MCF 10A (cell line): ENCODE data around the gene NTN4. TPM values are rescaled to one million over a fixed set of nuclear protein-coding genes. Genes with fewer than 3 reads are reported as not detected.

ENCODE experiments used
- BruUV-seq: library from RNA; stranded (reverse); fragments of 400-500 nt; replicated peaks from 2 replicates; lab custom pipeline; 2021; lab: Mats Ljungman, UMichigan
- CTCF ChIA-PET: fragments of 300-600 bp; sonication (Branson Sonifier 250); formaldehyde crosslinking; extraction: SDS; loops from one replicate; lab custom pipeline; 2021; ENCODE audit warnings: antibody characterized with exemption, inconsistent platforms; lab: Yijun Ruan, JAX
- POLR2A ChIA-PET: fragments of 300-600, 350-650 bp; sonication (Branson Sonifier 250); formaldehyde crosslinking; extraction: SDS; loops from one replicate; lab custom pipeline; 2020; ENCODE audit warnings: antibody characterized with exemption, inconsistent platforms; lab: Yijun Ruan, JAX
- DNase-seq: peaks from one replicate; pipeline ENCODE4 v3.0.0-alpha.2; 2018; ENCODE audit not compliant: unreplicated experiment
- H3K27ac Mint-ChIP-seq: one replicate; pipeline ENCODE4 v1.8.0; 2022; ENCODE audit warnings: mild to moderate bottlenecking, low read depth, mixed read lengths; ENCODE audit not compliant: unreplicated experiment
- H3K27me3 Mint-ChIP-seq: one replicate; pipeline ENCODE4 v1.8.0; 2022; ENCODE audit warnings: mixed read lengths; ENCODE audit not compliant: insufficient read depth, unreplicated experiment
- H3K36me3 Mint-ChIP-seq: one replicate; pipeline ENCODE4 v1.8.0; 2022; ENCODE audit warnings: mild to moderate bottlenecking, moderate library complexity, mixed read lengths; ENCODE audit not compliant: insufficient read depth, unreplicated experiment
- H3K4me1 Mint-ChIP-seq: one replicate; pipeline ENCODE4 v1.8.0; 2022; ENCODE audit warnings: mixed read lengths; ENCODE audit not compliant: insufficient read depth, unreplicated experiment
- H3K4me3 Mint-ChIP-seq: one replicate; pipeline ENCODE4 v1.8.0; 2022; ENCODE audit warnings: mild to moderate bottlenecking, moderate library complexity, mixed read lengths; ENCODE audit not compliant: unreplicated experiment
- H3K9me3 Mint-ChIP-seq: one replicate; pipeline ENCODE4 v1.8.0; 2022; ENCODE audit warnings: mixed read lengths; ENCODE audit not compliant: unreplicated experiment
- intact Hi-C: fragments of 100-400 bp; cut with micrococcal nuclease; formaldehyde crosslinking; loops from 2 replicates; pipeline ENCODE4 v1.14.1; 2022
- total RNA-seq: library from RNA; stranded (reverse); gene quantifications from 2 replicates; pipeline ENCODE4 v1.2.3, GENCODE V29; 2022
- TF ChIP-seq, protein P1 (sequence below): fragments of 200-600 bp; IDR thresholded peaks from one replicate; pipeline ENCODE4 v1.8.0; 2022; ENCODE audit warnings: antibody characterized with exemption, mild to moderate bottlenecking; ENCODE audit not compliant: unreplicated experiment

The NTN4 gene
- total RNA-seq, 1 experiment from 2014 or later, result 53.0 TPM

DNA sequence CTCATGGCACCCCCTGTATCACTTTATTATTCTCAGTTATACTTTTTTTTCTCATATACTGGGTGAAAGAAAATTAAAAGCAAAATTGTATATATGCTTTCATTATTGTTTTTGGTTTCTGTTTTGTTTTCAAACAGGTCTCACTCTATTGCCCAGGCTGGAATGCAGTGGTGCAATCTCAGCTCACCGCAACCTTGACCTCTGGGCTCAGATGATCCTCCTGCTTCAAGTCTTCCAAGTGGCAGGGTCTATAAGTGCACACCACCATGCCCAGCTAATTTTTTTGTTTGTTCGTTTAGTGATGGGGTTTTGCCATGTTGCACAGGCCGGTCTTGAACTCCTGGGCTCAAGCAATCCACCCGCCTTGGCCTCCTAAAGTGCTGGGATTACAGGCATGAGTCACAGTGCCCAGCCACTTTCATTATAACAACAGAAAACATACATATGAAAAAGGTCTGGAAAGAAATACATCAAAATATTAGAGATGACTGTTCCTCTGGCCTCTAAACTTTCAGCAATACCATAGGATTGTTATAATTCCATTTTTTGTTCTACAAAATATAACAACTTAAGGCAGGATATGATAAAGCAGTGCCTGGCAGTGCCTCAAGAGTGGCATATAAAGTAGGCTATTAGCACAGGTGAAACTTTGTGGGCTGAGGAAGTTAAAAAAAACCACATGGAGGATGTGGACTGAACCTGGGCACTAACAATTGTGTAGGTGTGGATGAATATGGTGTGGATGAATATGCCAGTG is 5.8 kb upstream of the NTN4 start:
- Mint-ChIP-seq H3K27ac (peak overlapping the region; percentile 85), H3K27me3 (no peaks in the 10 kb centered on the region), H3K9me3 (no peaks in the 10 kb centered on the region), H3K4me3 (peak overlapping the region; percentile 20), H3K36me3 (no peaks in the 10 kb centered on the region), H3K4me1 (peaks cover 17% of the 10 kb centered on the region)
- POLR2A ChIA-PET, result interaction anchor here (0.7 to 1.7 kb wide), 4 partner anchors 8 to 454 kb away, joined by 3 to 5 read pairs (median 3); partner anchors contain the start of gene METAP2
- peak; percentile 69 for DNase-seq
- intact Hi-C loops, result no loop called here
- BruUV-seq, result no TSS peak
- TF ChIP-seq, protein P1, sequence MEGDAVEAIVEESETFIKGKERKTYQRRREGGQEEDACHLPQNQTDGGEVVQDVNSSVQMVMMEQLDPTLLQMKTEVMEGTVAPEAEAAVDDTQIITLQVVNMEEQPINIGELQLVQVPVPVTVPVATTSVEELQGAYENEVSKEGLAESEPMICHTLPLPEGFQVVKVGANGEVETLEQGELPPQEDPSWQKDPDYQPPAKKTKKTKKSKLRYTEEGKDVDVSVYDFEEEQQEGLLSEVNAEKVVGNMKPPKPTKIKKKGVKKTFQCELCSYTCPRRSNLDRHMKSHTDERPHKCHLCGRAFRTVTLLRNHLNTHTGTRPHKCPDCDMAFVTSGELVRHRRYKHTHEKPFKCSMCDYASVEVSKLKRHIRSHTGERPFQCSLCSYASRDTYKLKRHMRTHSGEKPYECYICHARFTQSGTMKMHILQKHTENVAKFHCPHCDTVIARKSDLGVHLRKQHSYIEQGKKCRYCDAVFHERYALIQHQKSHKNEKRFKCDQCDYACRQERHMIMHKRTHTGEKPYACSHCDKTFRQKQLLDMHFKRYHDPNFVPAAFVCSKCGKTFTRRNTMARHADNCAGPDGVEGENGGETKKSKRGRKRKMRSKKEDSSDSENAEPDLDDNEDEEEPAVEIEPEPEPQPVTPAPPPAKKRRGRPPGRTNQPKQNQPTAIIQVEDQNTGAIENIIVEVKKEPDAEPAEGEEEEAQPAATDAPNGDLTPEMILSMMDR, result no peak
- CTCF ChIA-PET, result interaction anchor here (0.6 to 1.2 kb wide), 4 partner anchors 18 to 533 kb away, joined by 3 read pairs; no protein-coding TSS in a partner anchor

DNA sequence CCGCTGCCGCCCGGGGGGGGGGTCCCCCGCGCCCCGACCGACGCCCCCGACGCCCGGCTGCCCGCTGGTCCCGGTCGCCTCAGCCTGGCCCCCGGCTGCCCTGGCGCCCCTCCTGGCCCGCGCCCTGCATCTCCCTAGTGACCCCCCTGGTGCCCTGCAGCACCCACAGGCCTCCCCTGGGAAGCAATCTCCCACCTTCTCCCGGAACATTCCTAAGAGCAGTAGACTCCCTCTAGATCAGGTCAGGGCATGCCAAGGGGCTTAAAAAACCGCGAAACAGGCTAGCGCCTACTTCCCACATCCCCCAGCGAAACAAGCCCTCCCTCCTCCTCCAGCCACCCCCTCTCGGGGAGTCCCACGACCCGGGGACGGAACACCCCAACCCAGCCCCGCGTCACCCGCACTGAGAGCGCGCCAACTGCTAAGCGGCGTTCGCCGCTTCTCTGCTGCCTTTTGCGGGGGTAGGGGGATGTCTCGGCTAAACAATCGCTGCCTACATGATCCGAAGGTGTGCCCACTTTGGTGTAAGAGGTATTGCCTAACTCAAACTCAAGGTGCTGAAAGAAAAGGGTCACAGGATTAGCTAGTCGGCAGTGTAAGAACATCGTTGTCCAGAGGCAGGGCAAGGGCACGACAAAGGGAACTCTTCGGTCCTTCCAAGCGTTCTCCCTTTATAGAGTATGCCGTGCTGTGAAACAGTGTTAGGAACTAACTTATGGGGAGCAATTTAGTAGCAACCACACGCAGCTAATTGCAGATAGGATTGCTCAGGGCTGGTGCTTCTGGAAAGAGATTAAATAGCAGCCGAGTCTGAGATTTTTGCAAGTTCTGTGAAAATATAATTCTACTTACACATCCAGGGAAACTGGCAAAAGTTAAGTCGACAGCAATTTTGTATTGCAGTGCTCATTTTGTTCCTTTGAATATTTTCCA is 619 bp upstream of the NTN4 start:
- Mint-ChIP-seq H3K36me3 (peaks cover 11% of the 10 kb centered on the region), H3K27me3 (no peaks in the 10 kb centered on the region), H3K4me1 (peaks cover 6% of the 10 kb centered on the region), H3K27ac (peak overlapping the region; percentile 57), H3K4me3 (peak overlapping the region; percentile 80), H3K9me3 (no peaks in the 10 kb centered on the region)
- BruUV-seq, result TSS peak; percentile 21
- DNase-seq, result no peak
- ChIA-PET POLR2A (interaction anchor here (0.7 to 3.9 kb wide), 6 partner anchors 10 to 317 kb away, joined by 3 to 25 read pairs (median 4); partner anchors contain the start of gene METAP2), CTCF (interaction anchor here (1.2 kb wide), 1 partner anchor 15 kb away, joined by 6 read pairs; no protein-coding TSS in a partner anchor)
- TF ChIP-seq, protein P1, result no peak
- intact Hi-C loops, result no loop called here

DNA sequence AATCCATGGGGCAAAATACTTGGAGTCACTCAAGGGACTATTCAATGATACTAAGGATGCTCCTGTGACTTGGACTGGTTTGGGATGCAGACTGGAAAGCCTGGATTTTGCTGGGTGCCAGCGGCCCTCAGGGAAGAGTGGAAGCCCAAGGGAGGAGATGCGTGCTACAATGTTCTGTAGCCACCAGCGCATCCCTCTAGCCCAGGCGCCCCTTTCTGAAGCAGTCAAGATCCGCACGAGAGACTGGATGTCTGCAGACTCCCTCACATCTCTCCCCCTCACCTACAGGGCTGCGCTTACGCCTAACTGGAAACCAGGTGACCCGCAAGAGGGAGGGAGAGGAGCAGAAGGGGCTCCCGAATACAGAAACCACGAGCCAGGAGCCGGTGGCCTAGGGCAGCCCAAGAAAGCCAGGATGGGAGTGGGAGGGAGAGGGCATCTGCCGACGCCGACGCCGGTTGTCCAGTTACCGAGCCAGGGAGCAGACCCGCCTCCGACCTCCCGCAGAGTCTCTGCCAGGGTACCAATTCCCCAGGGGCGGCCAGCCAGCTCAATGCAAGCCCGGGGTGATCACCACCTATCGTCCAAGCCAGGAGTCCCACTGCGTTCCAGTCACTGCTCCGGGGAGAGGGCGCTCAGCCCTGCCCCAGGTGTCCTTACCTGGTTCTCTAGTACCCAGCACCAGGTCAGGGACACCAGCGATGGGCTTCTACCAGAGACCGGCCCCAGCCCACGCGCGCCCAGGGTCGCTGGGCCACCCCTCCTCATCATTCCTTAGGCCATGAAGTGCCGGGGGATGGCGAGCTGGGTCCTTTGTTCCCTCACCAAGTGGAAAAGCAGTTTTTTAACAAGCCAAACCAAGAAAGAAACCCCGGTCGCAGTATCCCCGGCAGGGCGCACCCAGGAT is 1.2 kb downstream of the NTN4 start:
- H3K27me3 Mint-ChIP-seq, result no peaks in the 10 kb centered on the region
- TF ChIP-seq, protein P1, result no peak
- no peaks in the 10 kb centered on the region for H3K4me1 Mint-ChIP-seq
- peak overlapping the region; percentile 83 for H3K27ac Mint-ChIP-seq
- BruUV-seq, result TSS peak; percentile 56
- DNase-seq, result peak; percentile 47
- ChIA-PET POLR2A (interaction anchor here (0.6 to 3.9 kb wide), 11 partner anchors 8 to 185 kb away, joined by 3 to 25 read pairs (median 6); partner anchors contain the start of gene SNRPF), CTCF (interaction anchor here (0.6 to 1.7 kb wide), 7 partner anchors 13 to 319 kb away, joined by 3 to 4 read pairs (median 3); no protein-coding TSS in a partner anchor)
- intact Hi-C loops, result loop anchor here (1.0 to 2.0 kb wide), 3 partner anchors 17 to 166 kb away; no protein-coding TSS in a partner anchor
- H3K4me3 Mint-ChIP-seq, result peak overlapping the region; percentile 80
- no peaks in the 10 kb centered on the region for H3K9me3 Mint-ChIP-seq
- H3K36me3 Mint-ChIP-seq, result peaks cover 11% of the 10 kb centered on the region
